GM12872 (cell line): ENCODE results near the gene DOCK3.

Experiments
- CTCF ChIP-seq: IDR thresholded peaks from 3 replicates; pipeline ENCODE4 v1.5.1; 2011; ENCODE audit warnings: low read depth, mild to moderate bottlenecking, low read length, moderate library complexity; ENCODE audit not compliant: insufficient read depth

The DOCK3 gene

GRCh38 chr3:51403675-51404074, 728.9 kb downstream of the DOCK3 start:
- TF ChIP-seq CTCF = no peak

GRCh38 chr3:51408021-51408420, 733.3 kb downstream of the DOCK3 start:
- no peak for TF ChIP-seq CTCF

GRCh38 chr3:51408813-51409212, 734.1 kb downstream of the DOCK3 start:
- no peak for TF ChIP-seq CTCF

- TF ChIP-seq CTCF = no peak
Observed at GRCh38 chr3:51422211-51422610, 747.5 kb downstream of the DOCK3 start.

- no peak for TF ChIP-seq CTCF
Observed at GRCh38 chr3:51426921-51427320, 752.2 kb downstream of the DOCK3 start.

GRCh38 chr3:51429138-51429537, 754.4 kb downstream of the DOCK3 start:
- TF ChIP-seq CTCF = no peak
